Endothelial cell (in vitro differentiated cells): Measurements from ENCODE around the gene KNCN. TPM values are rescaled to one million over a fixed set of nuclear protein-coding genes. Genes with fewer than 3 reads are reported as not detected.

Experiments used
- DNase-seq: peaks from one replicate; pipeline ENCODE4 v3.0.0; 2021; ENCODE audit warnings: low spot score
- H3K27ac Mint-ChIP-seq: one replicate; pipeline ENCODE4 v1.8.0; 2021; ENCODE audit warnings: mixed read lengths, inconsistent platforms; ENCODE audit not compliant: unreplicated experiment
- H3K27me3 Mint-ChIP-seq: one replicate; pipeline ENCODE4 v1.8.0; 2021; ENCODE audit warnings: mild to moderate bottlenecking, moderate library complexity, mixed read lengths, inconsistent platforms; ENCODE audit not compliant: unreplicated experiment
- H3K36me3 Mint-ChIP-seq: one replicate; pipeline ENCODE4 v1.8.0; 2021; ENCODE audit warnings: mild to moderate bottlenecking, low read depth, mixed read lengths, inconsistent platforms; ENCODE audit not compliant: unreplicated experiment
- H3K4me1 Mint-ChIP-seq: one replicate; pipeline ENCODE4 v1.8.0; 2021; ENCODE audit warnings: mild to moderate bottlenecking, mixed read lengths, inconsistent platforms; ENCODE audit not compliant: unreplicated experiment
- H3K4me3 Mint-ChIP-seq: one replicate; pipeline ENCODE4 v1.8.0; 2021; ENCODE audit warnings: mild to moderate bottlenecking, mixed read lengths, inconsistent platforms; ENCODE audit not compliant: unreplicated experiment
- H3K9me3 Mint-ChIP-seq: one replicate; pipeline ENCODE4 v1.8.0; 2021; ENCODE audit warnings: mixed read lengths, inconsistent platforms; ENCODE audit not compliant: unreplicated experiment
- total RNA-seq: library from RNA; stranded (reverse); fragmentation: NEBNext Ultra II Directional; extraction: Animal tissue kit (Norgen Biotek cat#: 25700); gene quantifications from one replicate; pipeline ENCODE4 v1.2.1, GENCODE V29; 2021; ENCODE audit not compliant: unreplicated experiment
- TF ChIP-seq, protein P1 (sequence below): fragments of 200-600 bp; sonication (generic); IDR thresholded peaks from one replicate; pipeline ENCODE4 v1.5.0; 2021; ENCODE audit warnings: antibody characterized with exemption; ENCODE audit not compliant: unreplicated experiment

Gene KNCN
- total RNA-seq, 1 donor from 2014 or later = not detected

- H3K4me1 Mint-ChIP-seq = peaks cover 16% of the 10 kb centered on the region
- H3K9me3 Mint-ChIP-seq = no peaks in the 10 kb centered on the region
- H3K36me3 Mint-ChIP-seq = no peaks in the 10 kb centered on the region
- H3K27me3 Mint-ChIP-seq = peaks cover 19% of the 10 kb centered on the region
- no peak overlapping the region for H3K4me3 Mint-ChIP-seq
- no peak overlapping the region for H3K27ac Mint-ChIP-seq
- TF ChIP-seq, protein P1, sequence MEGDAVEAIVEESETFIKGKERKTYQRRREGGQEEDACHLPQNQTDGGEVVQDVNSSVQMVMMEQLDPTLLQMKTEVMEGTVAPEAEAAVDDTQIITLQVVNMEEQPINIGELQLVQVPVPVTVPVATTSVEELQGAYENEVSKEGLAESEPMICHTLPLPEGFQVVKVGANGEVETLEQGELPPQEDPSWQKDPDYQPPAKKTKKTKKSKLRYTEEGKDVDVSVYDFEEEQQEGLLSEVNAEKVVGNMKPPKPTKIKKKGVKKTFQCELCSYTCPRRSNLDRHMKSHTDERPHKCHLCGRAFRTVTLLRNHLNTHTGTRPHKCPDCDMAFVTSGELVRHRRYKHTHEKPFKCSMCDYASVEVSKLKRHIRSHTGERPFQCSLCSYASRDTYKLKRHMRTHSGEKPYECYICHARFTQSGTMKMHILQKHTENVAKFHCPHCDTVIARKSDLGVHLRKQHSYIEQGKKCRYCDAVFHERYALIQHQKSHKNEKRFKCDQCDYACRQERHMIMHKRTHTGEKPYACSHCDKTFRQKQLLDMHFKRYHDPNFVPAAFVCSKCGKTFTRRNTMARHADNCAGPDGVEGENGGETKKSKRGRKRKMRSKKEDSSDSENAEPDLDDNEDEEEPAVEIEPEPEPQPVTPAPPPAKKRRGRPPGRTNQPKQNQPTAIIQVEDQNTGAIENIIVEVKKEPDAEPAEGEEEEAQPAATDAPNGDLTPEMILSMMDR = no peak
- no peak for DNase-seq
Observed at GRCh38 chr1:46517932-46518498, 33.4 kb downstream of the KNCN start.

GRCh38 chr1:46517010-46517600, 34.3 kb downstream of the KNCN start:
- Mint-ChIP-seq H3K27me3 (peaks cover 19% of the 10 kb centered on the region), H3K9me3 (no peaks in the 10 kb centered on the region), H3K36me3 (no peaks in the 10 kb centered on the region), H3K27ac (no peak overlapping the region), H3K4me1 (peaks cover 18% of the 10 kb centered on the region), H3K4me3 (no peak overlapping the region)
- no peak for DNase-seq
- TF ChIP-seq, protein P1 = no peak

DNA sequence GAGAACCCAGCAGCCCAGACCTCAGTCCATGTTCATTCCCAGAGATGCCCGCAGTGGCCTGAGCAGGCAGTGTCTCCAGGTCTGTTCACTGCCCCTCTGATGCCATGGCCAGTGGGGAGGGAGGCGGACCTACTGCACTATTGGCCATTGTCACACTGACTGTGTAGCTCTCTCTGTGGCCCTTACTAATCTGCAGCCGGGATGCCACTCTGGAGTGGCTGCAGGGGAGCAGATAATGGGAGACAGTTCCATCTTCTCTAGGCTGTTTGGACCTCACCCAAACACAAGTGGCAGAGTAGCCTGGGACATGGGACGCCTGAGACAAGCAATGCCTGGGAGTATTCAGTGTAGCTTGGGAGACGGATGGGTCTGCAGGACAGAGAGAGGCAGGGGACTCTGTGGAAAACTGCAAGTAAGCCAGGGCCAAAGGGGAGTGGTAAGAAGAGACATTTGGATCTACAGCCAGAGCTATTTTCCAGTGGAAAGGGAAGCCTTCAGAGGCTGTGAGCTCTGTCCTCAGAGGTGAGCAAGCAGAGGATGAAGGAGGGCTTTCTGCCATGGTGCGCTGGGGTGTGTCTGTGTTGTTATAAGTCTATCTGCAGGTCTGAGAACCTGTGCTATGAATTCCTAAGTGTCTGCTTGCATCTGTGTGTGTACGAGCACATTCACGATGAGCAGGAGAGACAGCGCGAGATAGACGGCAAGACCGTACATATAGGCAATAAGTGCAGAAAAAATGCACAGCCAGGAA, 35.1 kb downstream of the KNCN start:
- H3K4me3 Mint-ChIP-seq = no peak overlapping the region
- no peak overlapping the region for H3K27ac Mint-ChIP-seq
- H3K4me1 Mint-ChIP-seq = peaks cover 16% of the 10 kb centered on the region

GRCh38 chr1:46515576-46515975, 35.9 kb downstream of the KNCN start:
- Mint-ChIP-seq H3K4me3 (no peak overlapping the region), H3K4me1 (peaks cover 15% of the 10 kb centered on the region), H3K27me3 (peaks cover 15% of the 10 kb centered on the region), H3K36me3 (no peaks in the 10 kb centered on the region), H3K9me3 (no peaks in the 10 kb centered on the region), H3K27ac (no peak overlapping the region)
- DNase-seq = no peak
- TF ChIP-seq, protein P1 = no peak

More for the DNA sequence above, 35.1 kb downstream of the KNCN start:
- TF ChIP-seq, protein P1 = no peak
- H3K36me3 Mint-ChIP-seq = no peaks in the 10 kb centered on the region
- H3K27me3 Mint-ChIP-seq = peaks cover 16% of the 10 kb centered on the region
- no peaks in the 10 kb centered on the region for H3K9me3 Mint-ChIP-seq
- DNase-seq = no peak

DNA sequence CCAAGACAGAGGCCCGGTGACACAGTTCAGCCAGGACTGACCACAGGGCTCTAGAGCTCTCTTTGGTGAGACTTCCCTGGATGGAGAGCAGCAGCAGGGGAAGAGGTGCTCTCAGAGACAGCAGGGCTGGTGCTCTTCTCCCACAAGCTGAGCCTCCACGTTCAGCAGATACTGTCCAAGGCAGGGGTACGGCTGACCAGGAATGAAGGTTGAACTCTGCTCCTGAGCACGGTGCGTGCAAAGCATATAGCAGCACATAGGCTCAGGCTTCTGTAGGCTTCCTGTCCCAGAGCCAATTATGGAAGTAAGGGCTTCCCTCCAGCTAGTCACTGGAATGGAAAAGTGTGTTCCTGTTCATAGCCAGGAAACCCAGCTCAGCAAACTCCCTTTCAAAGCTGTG, 37.9 kb downstream of the KNCN start:
- Mint-ChIP-seq H3K9me3 (no peaks in the 10 kb centered on the region), H3K4me3 (no peak overlapping the region), H3K4me1 (peaks cover 12% of the 10 kb centered on the region), H3K36me3 (no peaks in the 10 kb centered on the region), H3K27me3 (peaks cover 14% of the 10 kb centered on the region), H3K27ac (no peak overlapping the region)
- no peak for DNase-seq
- TF ChIP-seq, protein P1 = no peak
